NCI-H2029 treated with DMSO at 0.1 percent for 48 hours (cell line): ENCODE data around the gene ERN2.
"Not testable (repeated sequence)": the region's sequence is repeated elsewhere in the genome, so short reads cannot be mapped to it uniquely, and the experiment has no call there.

ENCODE experiments used
- DNase-seq: peaks from one replicate; lab custom pipeline; 2025; lab: John Stamatoyannopoulos, UW

Gene ERN2

DNA sequence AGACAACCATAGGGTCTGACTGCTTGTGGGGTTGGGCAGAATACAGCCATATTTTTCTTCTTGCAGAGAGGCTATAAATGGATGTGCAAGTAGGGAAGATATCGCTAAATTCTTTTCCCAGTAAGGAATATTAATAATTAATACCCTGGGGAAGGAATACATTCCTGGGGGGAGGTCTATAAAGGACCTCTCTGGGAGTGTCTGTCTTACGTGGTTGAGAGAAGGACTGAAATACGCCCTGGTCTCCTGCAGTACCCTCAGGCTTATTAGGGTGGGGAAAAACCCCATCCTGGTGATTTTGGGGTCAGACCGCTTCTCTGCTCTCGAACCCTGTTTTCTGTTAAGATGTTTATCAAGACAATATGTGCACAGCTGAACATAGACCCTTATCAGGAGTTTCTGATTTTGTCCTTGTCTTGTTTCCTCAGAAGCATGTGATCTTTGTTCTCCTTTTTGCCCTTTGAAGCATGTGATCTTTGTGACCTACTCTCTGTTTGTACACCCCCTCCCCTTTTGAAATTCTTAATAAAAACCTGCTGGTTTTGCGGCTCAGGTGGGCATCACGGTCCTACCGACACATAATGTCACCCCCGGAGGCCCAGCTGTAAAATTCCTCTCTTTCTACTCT, 9.7 kb upstream of the ERN2 start:
- DNase-seq = not testable (repeated sequence)

DNA sequence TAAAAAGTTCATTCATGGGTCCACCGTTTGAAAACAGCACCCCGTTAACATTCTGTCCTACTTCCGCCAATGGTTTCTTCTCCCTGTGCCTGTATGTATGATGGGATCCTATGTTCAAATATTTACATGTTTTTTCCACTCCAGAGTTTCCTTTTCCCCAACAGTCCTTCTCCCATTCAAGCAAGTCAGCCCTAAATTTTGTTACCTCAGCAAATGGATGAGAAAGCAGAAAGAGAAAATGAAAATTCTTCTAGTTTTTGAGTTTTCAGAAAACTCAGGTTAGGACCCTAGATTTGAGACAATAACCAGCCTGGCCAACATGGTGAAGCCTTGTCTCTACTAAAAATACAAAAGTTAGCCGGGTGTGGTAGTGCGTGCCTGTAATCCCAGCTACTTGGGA, 3.5 kb upstream of the ERN2 start:
- no peak for DNase-seq

DNA sequence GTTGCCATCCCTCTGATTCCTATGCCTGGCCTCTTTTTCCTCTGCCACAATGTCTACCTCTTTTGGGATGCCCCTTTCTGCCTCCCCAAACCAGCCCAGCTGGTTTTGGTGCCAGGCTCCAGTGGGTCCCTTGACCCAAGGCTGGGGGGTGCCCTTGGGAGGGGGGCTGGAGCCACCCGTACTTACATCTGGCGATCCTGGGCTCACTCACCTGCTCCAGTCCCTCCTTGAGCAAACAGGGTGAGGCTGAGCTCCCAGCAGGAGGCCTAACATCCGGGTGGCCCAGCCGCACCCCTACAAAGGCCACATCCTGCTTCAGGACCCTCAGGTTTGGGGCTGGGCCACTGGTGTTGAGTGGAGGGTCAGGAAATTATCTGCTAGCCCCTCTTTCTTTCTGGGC, 1.2 kb downstream of the ERN2 start:
- no peak for DNase-seq

DNA sequence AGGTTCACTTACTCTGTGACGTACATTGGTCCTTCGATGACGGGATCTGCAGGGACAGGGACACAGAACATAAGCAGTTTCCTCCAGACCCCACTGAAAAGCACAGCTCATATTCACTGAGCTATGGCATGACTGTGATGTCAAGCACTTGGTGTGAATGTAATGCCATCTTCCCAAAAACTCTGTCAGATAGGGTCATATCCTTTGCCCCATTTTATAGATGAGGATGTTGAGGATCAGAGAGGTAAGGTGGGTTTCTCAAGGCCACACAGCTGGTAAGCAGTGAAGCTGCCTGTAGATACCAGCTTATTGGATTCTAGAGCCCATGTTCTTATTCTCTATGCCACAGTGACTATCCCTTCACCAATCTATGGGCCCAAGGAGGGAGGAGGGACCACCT, 2.5 kb downstream of the ERN2 start:
- no peak for DNase-seq

DNA sequence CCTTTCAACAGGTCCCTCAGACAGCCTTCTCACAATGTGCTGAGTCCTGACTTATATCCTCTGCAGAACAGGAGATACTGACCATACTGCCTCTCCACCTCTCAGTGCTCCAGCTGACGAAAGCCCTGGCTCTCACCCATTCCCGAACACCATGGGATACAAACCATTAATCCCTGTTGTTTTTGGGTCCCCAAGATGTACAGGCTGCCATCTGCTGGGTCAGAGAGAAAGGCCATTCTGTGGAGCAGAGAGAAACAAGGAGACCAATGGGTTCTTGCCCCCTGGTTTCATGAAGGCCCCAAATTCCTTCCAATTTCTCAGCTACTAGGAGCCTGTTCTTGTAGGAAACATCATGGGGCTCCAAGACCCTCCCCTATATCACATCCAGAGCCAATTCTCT, 3.0 kb downstream of the ERN2 start:
- DNase-seq = no peak

- no peak for DNase-seq
Observed at GRCh38 chr16:23709536-23709935, 3.5 kb downstream of the ERN2 start.

- DNase-seq = no peak
Observed at GRCh38 chr16:23706439-23706838, 6.6 kb downstream of the ERN2 start.

DNA sequence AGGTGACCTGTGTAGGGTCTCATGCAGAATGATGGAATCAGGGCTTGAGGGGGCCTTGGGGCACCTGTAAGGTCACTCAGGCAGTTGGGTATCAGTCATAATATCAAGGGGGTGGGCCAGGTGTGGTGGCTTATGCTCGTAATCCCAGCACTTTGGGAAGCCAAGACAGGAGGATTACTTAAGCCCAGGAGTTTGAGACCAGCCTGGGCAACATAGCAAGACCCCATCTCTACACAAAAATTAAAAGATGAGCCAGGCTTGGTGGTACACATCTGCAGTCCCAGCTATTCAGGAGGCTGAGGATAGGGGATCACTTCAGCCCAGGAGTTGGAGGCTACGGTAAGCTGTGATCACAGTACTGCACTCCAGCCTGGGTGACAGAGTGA, 7.5 kb downstream of the ERN2 start:
- no peak for DNase-seq

DNA sequence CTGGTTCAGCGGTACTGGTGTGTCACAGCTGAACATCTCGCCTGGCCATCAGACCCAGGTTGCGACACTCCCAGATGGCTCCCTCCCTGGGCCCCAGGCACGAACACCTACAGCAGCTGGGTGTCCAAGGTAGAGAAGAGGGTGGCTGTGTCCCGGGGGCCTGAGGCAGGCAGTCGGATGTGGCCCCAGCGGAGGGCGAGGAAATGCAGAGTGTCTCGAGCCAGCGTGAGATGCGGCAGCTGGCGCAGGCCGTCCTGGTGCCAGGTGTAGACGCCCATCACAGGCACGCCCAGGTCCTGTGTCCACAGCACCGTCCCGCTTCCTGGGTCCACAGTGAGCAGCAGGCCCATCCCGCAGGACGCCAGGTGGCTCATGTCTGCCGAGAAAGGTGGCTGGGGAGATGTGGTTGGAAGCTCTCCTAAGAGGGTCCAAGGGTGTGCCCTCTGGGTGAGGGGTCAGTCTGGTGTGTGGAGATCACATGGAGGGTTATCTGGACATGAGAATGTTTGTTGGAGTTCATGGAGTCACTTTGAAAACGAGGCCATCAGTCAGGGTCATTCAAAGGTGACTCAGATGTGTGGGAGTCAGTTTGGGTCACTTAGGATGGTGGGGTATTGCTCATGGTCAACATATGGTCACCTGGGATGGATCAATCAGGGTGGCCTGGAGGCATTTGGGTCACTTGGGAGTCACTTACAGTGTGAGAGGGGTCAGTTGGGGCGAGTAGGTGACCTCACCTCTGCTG, 8.1 kb downstream of the ERN2 start:
- DNase-seq = no peak

DNA sequence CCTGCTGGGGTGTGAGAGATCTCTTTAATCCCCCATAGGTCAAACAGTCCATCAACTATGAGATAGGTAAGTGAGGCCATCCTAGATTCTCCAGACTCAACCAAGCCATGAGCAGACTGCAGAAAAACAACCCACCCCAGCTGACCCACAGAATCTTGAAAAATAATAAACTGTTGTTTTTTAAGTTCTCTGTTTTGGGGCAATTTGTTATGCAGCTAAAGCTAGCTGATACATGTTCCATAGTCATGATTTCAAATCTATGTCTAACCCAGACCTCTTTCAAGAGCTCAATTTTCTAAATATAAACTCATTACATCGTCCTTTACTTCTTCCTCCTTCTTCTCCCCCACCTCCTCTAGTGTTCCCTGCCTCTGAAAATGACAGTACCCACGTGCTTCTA, 10.1 kb downstream of the ERN2 start:
- no peak for DNase-seq

- no peak for DNase-seq
Observed at GRCh38 chr16:23701045-23701444, 12.0 kb downstream of the ERN2 start.

DNA sequence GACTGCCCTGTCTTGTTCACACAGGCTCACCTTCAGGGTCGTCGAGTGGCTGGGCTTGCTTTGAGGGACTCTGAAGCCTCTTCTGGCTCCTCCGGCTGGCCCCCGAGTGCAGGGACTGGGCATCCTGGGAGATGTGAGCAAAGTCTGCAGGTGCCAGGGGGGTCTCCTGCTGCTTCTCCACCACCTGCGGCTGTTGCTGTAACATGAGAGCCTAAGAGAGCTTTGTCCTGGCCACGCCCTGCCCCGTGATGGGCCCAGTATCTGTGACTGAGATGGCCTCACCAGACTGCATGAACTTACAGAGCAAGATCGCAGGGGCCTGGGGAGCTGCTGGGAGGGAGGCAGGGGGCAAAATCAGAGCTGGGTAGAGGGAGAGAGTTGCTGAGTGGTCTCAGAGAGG, 12.5 kb downstream of the ERN2 start:
- DNase-seq = no peak

DNA sequence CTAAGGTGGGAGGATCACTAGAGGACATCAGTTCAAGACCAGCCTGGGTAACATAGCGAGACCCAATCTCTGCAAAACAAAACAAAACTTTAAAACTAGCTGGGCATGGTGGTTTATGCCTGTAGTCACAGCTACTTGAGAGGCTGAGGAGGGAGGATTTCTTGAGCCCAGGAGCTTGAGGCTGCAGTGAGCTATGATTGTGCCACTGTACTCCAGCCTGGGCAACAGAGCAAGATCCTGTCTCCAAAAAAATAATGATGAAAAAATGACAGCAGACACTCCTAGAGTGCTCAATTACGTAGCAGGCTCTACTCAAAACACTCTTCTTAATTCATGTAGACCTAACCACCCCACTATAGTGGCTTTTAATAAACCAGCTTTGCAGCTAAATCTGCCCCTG, 12.9 kb downstream of the ERN2 start:
- DNase-seq = no peak

DNA sequence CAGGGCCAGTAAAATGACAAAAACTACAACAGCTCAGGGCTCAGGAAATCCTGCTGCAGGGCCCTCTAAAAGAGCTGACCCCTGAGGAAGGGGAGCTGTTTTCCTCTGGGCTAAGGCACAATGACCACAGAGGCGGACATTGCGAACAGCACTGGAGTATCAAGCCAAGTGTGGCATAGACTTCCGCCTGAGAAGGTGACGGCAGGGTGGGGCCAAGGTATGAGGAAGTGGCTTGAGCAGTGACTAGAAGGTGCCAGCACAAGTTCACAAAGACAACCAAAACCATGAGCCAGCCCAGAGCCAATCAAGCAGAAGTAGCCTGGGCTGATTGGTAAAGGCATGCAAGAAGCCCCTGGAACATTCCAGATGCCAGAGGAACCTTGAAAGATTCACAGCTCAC, 13.9 kb downstream of the ERN2 start:
- no peak for DNase-seq

- DNase-seq = no peak
Observed at GRCh38 chr16:23695756-23696155, 17.3 kb downstream of the ERN2 start.

DNA sequence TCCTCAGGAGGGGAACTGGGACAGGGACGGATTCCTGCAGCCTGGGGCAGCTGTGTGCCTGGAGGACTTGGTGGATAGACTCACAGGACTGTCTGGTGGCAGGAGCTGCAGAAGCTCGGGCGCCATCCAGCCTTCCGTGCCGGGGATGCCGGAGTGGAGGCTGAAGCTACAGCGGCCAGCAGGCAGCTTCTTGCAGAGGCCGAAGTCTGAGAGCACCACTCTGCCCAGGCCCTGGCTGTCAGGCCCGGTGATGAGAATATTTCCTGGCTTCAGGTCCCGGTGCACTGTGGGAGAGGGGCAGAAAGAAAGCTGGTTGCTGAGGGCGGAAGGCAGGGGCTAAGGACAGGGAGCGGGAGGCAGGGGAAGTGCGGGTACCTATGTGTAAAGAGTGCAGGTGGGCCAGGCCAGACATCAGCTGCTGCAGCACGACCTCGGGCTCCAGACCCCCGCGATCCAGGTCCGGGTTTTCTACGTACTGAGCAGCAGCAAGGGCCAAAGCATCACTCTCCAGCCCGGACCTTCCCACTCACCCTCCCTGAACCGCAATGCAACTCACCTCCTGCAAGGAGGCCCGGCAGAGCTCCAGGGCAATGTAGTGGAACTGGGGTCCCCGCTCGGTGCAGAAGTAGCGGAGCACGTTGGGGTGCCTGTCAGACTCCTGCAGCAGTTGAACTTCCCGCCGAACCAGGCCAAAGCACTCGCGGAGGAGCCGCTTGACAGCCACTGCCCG, 18.2 kb downstream of the ERN2 start:
- no peak for DNase-seq

- DNase-seq = no peak
Observed at GRCh38 chr16:23694265-23694643, 18.8 kb downstream of the ERN2 start.

DNA sequence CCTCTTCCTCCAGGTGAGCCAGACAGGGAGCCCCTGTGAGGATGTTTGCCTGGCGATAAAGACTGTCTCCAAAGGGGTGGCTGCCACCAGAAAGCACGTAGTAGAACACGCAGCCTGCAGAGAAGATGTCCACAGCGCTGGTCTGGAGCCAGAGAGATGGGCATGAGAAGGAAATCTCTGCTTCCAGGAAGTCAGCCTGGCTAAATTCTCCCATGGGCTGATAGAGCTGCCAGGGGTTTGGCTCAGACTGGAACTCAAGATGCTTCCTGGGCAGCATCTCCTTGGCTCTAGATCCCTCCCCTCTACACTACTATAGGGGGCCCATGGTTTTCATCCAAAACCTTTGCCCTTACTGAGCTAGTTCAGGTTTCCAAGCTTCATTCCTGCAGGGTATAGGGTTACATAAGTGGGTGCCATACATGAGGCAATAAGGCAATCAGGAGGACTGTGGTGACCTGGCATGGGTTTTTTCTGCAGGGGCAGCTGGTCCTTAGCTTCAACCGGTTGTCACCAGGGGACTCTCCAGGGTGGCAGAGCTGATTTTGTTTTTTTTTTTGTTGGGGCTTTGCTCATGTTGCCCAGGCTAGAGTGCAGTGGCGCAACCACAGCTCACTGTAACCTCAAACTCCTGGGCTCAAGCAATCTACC, 20.7 kb downstream of the ERN2 start:
- DNase-seq = no peak

- DNase-seq = no peak
Observed at GRCh38 chr16:23691483-23692189, 21.4 kb downstream of the ERN2 start.

- no peak for DNase-seq
Observed at GRCh38 chr16:23690771-23691482, 22.1 kb downstream of the ERN2 start.

DNA sequence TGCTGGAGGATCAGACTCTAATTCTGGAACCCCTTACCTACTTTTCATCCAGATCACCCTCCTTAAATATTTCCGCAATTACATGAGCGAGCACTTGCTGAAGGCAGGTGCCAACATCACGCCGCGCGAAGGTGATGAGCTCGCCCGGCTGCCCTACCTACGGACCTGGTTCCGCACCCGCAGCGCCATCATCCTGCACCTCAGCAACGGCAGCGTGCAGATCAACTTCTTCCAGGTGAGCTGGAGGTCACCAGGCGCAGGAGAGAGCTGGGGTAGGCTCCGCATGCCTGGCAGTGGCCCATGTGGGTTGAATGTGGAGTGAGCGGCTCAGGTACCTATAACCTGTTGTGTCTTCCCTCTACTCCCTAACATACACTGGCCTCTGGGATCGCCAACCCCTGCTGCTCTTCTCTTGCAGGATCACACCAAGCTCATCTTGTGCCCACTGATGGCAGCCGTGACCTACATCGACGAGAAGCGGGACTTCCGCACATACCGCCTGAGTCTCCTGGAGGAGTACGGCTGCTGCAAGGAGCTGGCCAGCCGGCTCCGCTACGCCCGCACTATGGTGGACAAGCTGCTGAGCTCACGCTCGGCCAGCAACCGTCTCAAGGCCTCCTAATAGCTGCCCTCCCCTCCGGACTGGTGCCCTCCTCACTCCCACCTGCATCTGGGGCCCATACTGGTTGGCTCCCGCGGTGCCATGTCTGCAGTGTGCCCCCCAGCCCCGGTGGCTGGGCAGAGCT, 23.4 kb downstream of the ERN2 start:
- no peak for DNase-seq
